Astrocyte (in vitro differentiated cells and primary cell): Measurements from ENCODE around the gene TCP1. TPM values are rescaled to one million over a fixed set of nuclear protein-coding genes. Genes with fewer than 3 reads are reported as not detected.

Experiments
- DNase-seq: peaks from one replicate; pipeline ENCODE4 v3.0.0-alpha.2; 2010; ENCODE audit warnings: low read depth
- FAIRE-seq: peaks from 2 replicates; lab custom pipeline; 2011; peaks lifted over from hg19 to GRCh38; lab: Jason Lieb, UNC
- H2AFZ ChIP-seq: 2 replicates; pipeline ENCODE4 v1.6.0; 2012; ENCODE audit warnings: low read depth, low read length, inconsistent platforms
- H3K27ac ChIP-seq: 2 replicates; pipeline ENCODE4 v1.5.1; 2011; ENCODE audit warnings: low read depth, low read length, inconsistent platforms
- H3K27me3 ChIP-seq: 2 replicates; pipeline ENCODE4 v1.6.0; 2011; ENCODE audit warnings: low read length, inconsistent platforms; ENCODE audit not compliant: insufficient read depth
- H3K36me3 ChIP-seq: 2 replicates; pipeline ENCODE4 v1.5.1; 2011; ENCODE audit warnings: low read length, inconsistent platforms; ENCODE audit not compliant: insufficient read depth
- H3K4me1 ChIP-seq: 2 replicates; pipeline ENCODE4 v1.5.1; 2011; ENCODE audit warnings: low read length, inconsistent platforms; ENCODE audit not compliant: insufficient read depth
- H3K4me2 ChIP-seq: 2 replicates; pipeline ENCODE4 v1.6.0; 2012; ENCODE audit warnings: low read length, inconsistent platforms
- H3K4me3 ChIP-seq: 2 replicates; pipeline ENCODE4 v1.5.1; 2011; ENCODE audit warnings: low read depth, mild to moderate bottlenecking, low read length, inconsistent platforms; ENCODE audit not compliant: insufficient read depth
- H3K79me2 ChIP-seq: 2 replicates; pipeline ENCODE4 v1.6.0; 2012; ENCODE audit warnings: mild to moderate bottlenecking, low read length, inconsistent platforms; ENCODE audit not compliant: insufficient read depth
- H3K9ac ChIP-seq: 2 replicates; pipeline ENCODE4 v1.6.0; 2012; ENCODE audit warnings: mild to moderate bottlenecking, low read length, inconsistent platforms
- H3K9me3 ChIP-seq: 2 replicates; pipeline ENCODE4 v1.5.1; 2012; ENCODE audit warnings: low read depth, mild to moderate bottlenecking, low read length, inconsistent platforms; ENCODE audit not compliant: insufficient read depth
- H4K20me1 ChIP-seq: 2 replicates; pipeline ENCODE4 v1.6.0; 2012; ENCODE audit warnings: low read length, inconsistent platforms; ENCODE audit not compliant: insufficient read depth
- H3K27ac Mint-ChIP-seq: one replicate; pipeline ENCODE4 v1.8.0; 2021; ENCODE audit warnings: mild to moderate bottlenecking, mixed read lengths; ENCODE audit not compliant: unreplicated experiment
- H3K27me3 Mint-ChIP-seq: one replicate; pipeline ENCODE4 v1.8.0; 2021; ENCODE audit warnings: low read depth, mixed read lengths; ENCODE audit not compliant: unreplicated experiment
- H3K36me3 Mint-ChIP-seq: one replicate; pipeline ENCODE4 v1.8.0; 2021; ENCODE audit warnings: low read depth, mixed read lengths; ENCODE audit not compliant: unreplicated experiment
- H3K4me1 Mint-ChIP-seq: one replicate; pipeline ENCODE4 v1.8.0; 2021; ENCODE audit warnings: low read depth, mixed read lengths; ENCODE audit not compliant: unreplicated experiment
- H3K4me3 Mint-ChIP-seq: one replicate; pipeline ENCODE4 v1.8.0; 2021; ENCODE audit warnings: mild to moderate bottlenecking, moderate library complexity, mixed read lengths; ENCODE audit not compliant: unreplicated experiment
- H3K9me3 Mint-ChIP-seq: one replicate; pipeline ENCODE4 v1.8.0; 2021; ENCODE audit warnings: mild to moderate bottlenecking, mixed read lengths; ENCODE audit not compliant: unreplicated experiment
- CTCF ChIP-seq: IDR thresholded peaks from 2 replicates; pipeline ENCODE4 v1.5.1; 2011; ENCODE audit warnings: low read depth, mild to moderate bottlenecking, inconsistent platforms, low read length, moderate library complexity; ENCODE audit not compliant: insufficient read depth
- EZH2 ChIP-seq: IDR thresholded peaks from 2 replicates; pipeline ENCODE4 v1.6.1; 2012; ENCODE audit warnings: mild to moderate bottlenecking, low read length, inconsistent platforms; ENCODE audit not compliant: insufficient read depth
- total RNA-seq: library from RNA; stranded (reverse); gene quantifications from 2 replicates; pipeline ENCODE4 v1.2.1, GENCODE V29; 2021

Gene TCP1
- total RNA-seq, 1 donor from 2014 or later = 256 TPM

GRCh38 chr6:159730332-159730676 is 59.1 kb downstream of the TCP1 start:
- Histone ChIP-seq H3K4me2 (peak overlapping the region; percentile 83), H3K79me2 (peaks cover 97% of the 10 kb centered on the region), H2AFZ (no peak overlapping the region), H3K4me1 (peaks cover 13% of the 10 kb centered on the region), H3K27me3 (no peaks in the 10 kb centered on the region), H4K20me1 (peaks cover 76% of the 10 kb centered on the region), H3K9me3 (no peaks in the 10 kb centered on the region), H3K9ac (no peak overlapping the region), H3K36me3 (no peaks in the 10 kb centered on the region), H3K4me3 (no peak overlapping the region), H3K27ac (no peak overlapping the region)
- FAIRE-seq (no peak), DNase-seq (no peak)
- Mint-ChIP-seq H3K27me3 (no peaks in the 10 kb centered on the region), H3K27ac (no peak overlapping the region), H3K4me3 (peak overlapping the region; percentile 17), H3K36me3 (no peaks in the 10 kb centered on the region), H3K9me3 (no peaks in the 10 kb centered on the region), H3K4me1 (peaks cover 11% of the 10 kb centered on the region)
- TF ChIP-seq CTCF (no peak), EZH2 (no peak)

GRCh38 chr6:159729598-159730331 is 59.6 kb downstream of the TCP1 start:
- Histone ChIP-seq H2AFZ (no peak overlapping the region), H3K4me1 (peaks cover 13% of the 10 kb centered on the region), H4K20me1 (peaks cover 70% of the 10 kb centered on the region), H3K79me2 (peaks cover 97% of the 10 kb centered on the region), H3K9me3 (no peaks in the 10 kb centered on the region), H3K27me3 (no peaks in the 10 kb centered on the region), H3K27ac (no peak overlapping the region), H3K4me2 (peak overlapping the region; percentile 83), H3K9ac (peak overlapping the region; percentile 98), H3K4me3 (peak overlapping the region; percentile 84), H3K36me3 (no peaks in the 10 kb centered on the region)
- H3K4me3 Mint-ChIP-seq = peak overlapping the region; percentile 89
- H3K4me1 Mint-ChIP-seq = peaks cover 11% of the 10 kb centered on the region
- FAIRE-seq (no peak), DNase-seq (no peak)
- no peaks in the 10 kb centered on the region for H3K27me3 Mint-ChIP-seq
- H3K36me3 Mint-ChIP-seq = no peaks in the 10 kb centered on the region
- no peaks in the 10 kb centered on the region for H3K9me3 Mint-ChIP-seq
- TF ChIP-seq EZH2 (no peak), CTCF (no peak)
- H3K27ac Mint-ChIP-seq = no peak overlapping the region

GRCh38 chr6:159728531-159728964 is 60.9 kb downstream of the TCP1 start:
- Histone ChIP-seq H3K4me1 (peaks cover 13% of the 10 kb centered on the region), H3K4me3 (peak overlapping the region; percentile 84), H3K9me3 (no peaks in the 10 kb centered on the region), H3K79me2 (peaks cover 97% of the 10 kb centered on the region), H3K9ac (peak overlapping the region; percentile 98), H4K20me1 (peaks cover 60% of the 10 kb centered on the region), H2AFZ (no peak overlapping the region), H3K36me3 (no peaks in the 10 kb centered on the region), H3K27me3 (no peaks in the 10 kb centered on the region), H3K4me2 (peak overlapping the region; percentile 83), H3K27ac (peak overlapping the region; percentile 90)
- no peaks in the 10 kb centered on the region for H3K9me3 Mint-ChIP-seq
- peaks cover 11% of the 10 kb centered on the region for H3K4me1 Mint-ChIP-seq
- H3K27ac Mint-ChIP-seq = peak overlapping the region; percentile 96
- H3K36me3 Mint-ChIP-seq = peaks cover 2% of the 10 kb centered on the region
- TF ChIP-seq EZH2 (no peak), CTCF (no peak)
- FAIRE-seq (no peak), DNase-seq (no peak)
- H3K27me3 Mint-ChIP-seq = no peaks in the 10 kb centered on the region
- peak overlapping the region; percentile 89 for H3K4me3 Mint-ChIP-seq
